IMR-90 (cell line): ENCODE measurements around the gene ARID4B. TPM values are rescaled to one million over a fixed set of nuclear protein-coding genes. Genes with fewer than 3 reads are reported as not detected.

ENCODE experiments used
- ATAC-seq: fragments of 200-7000 bp; cut with Tn5 transposase; 2 replicates; pipeline ENCODE4 v1.9.1; 2020; ENCODE audit warnings: low read depth, mild to moderate bottlenecking, moderate library complexity
- BruUV-seq: library from RNA; stranded (reverse); fragments of 400-500 nt; replicated peaks from 2 replicates; lab custom pipeline; 2021; lab: Mats Ljungman, UMichigan
- CTCF ChIA-PET: fragments of 300-600 bp; formaldehyde crosslinking; extraction: SDS; loops from one replicate; lab custom pipeline; 2021; ENCODE audit warnings: antibody characterized with exemption; lab: Yijun Ruan, JAX
- POLR2A ChIA-PET: fragments of 300-600 bp; sonication (Branson Sonifier 250); formaldehyde crosslinking; loops from one replicate; lab custom pipeline; 2022; ENCODE audit warnings: antibody characterized with exemption; ENCODE audit not compliant: unreplicated experiment; lab: Charles Lee
- DNase-seq: peaks from one replicate; pipeline ENCODE4 v3.0.0; 2013
- H2AFZ ChIP-seq: replicated peaks from 2 replicates; pipeline ENCODE3; 2013; ENCODE audit warnings: low read length, mild to moderate bottlenecking; ENCODE audit not compliant: poor library complexity
- H2AK5ac ChIP-seq: 2 replicates; pipeline ENCODE4 v1.6.1; 2013; ENCODE audit warnings: low read depth, low read length, inconsistent platforms
- H2AK9ac ChIP-seq: replicated peaks from 2 replicates; pipeline ENCODE3; 2013; ENCODE audit warnings: mild to moderate bottlenecking, low read depth, low read length, moderate library complexity; ENCODE audit not compliant: poor library complexity
- H2BK120ac ChIP-seq: 2 replicates; pipeline ENCODE4 v1.6.1; 2013; ENCODE audit warnings: low read depth, low read length, inconsistent platforms
- H2BK15ac ChIP-seq: 3 replicates; pipeline ENCODE4 v1.6.1; 2013; ENCODE audit warnings: low read depth, low read length, inconsistent platforms
- H2BK20ac ChIP-seq: 2 replicates; pipeline ENCODE4 v1.6.1; 2013; ENCODE audit warnings: low read depth, mild to moderate bottlenecking, inconsistent platforms, low read length, moderate library complexity
- H2BK5ac ChIP-seq: 2 replicates; pipeline ENCODE4 v1.6.1; 2013; ENCODE audit warnings: mild to moderate bottlenecking, low read depth, low read length, inconsistent platforms; ENCODE audit not compliant: poor library complexity, severe bottlenecking
- H3K14ac ChIP-seq: replicated peaks from 2 replicates; pipeline ENCODE4 v1.6.1; 2013; ENCODE audit warnings: low read depth, low read length, inconsistent platforms
- H3K18ac ChIP-seq: 2 replicates; pipeline ENCODE4 v1.6.1; 2013; ENCODE audit warnings: low read depth, low read length, control low read depth
- H3K23ac ChIP-seq: 2 replicates; pipeline ENCODE4 v1.6.1; 2013; ENCODE audit warnings: low read depth, low read length, inconsistent platforms
- H3K27ac ChIP-seq: 2 replicates; pipeline ENCODE4 v1.5.1; 2013; ENCODE audit warnings: mild to moderate bottlenecking, control low read depth, low read length; ENCODE audit not compliant: insufficient read depth
- H3K27me3 ChIP-seq: 2 replicates; pipeline ENCODE4 v1.6.1; 2013; ENCODE audit warnings: low read length; ENCODE audit not compliant: control insufficient read depth, insufficient read depth
- H3K36me3 ChIP-seq: 2 replicates; pipeline ENCODE4 v1.6.1; 2013; ENCODE audit warnings: low read length, mixed read lengths; ENCODE audit not compliant: control insufficient read depth, insufficient read depth
- H3K4ac ChIP-seq: 2 replicates; pipeline ENCODE4 v1.6.1; 2013; ENCODE audit warnings: low read depth, low read length, inconsistent platforms
- H3K4me1 ChIP-seq: 2 replicates; pipeline ENCODE4 v1.6.1; 2013; ENCODE audit warnings: low read length, mixed read lengths; ENCODE audit not compliant: control insufficient read depth, insufficient read depth
- H3K4me2 ChIP-seq: 2 replicates; pipeline ENCODE4 v1.6.1; 2013; ENCODE audit warnings: low read depth, mild to moderate bottlenecking, control low read depth, low read length, moderate library complexity
- H3K4me3 ChIP-seq: 2 replicates; pipeline ENCODE4 v1.5.1; 2013; ENCODE audit warnings: low read depth, mild to moderate bottlenecking, control low read depth, low read length, moderate library complexity; ENCODE audit not compliant: insufficient read depth
- H3K56ac ChIP-seq: 2 replicates; pipeline ENCODE4 v1.6.1; 2013; ENCODE audit warnings: low read length, inconsistent platforms; ENCODE audit not compliant: insufficient read depth; ENCODE audit errors: extremely low read depth
- H3K79me1 ChIP-seq, 2 experiments: 2 replicates each; pipeline ENCODE4 v1.6.1; 2013; ENCODE audit warnings: low read length in 2 of 2, inconsistent platforms in 1 of 2, low read depth in 1 of 2
- H3K9ac ChIP-seq: 2 replicates; pipeline ENCODE4 v1.6.1; 2013; ENCODE audit warnings: low read depth, low read length, control low read depth
- H3K9me1 ChIP-seq: 2 replicates; pipeline ENCODE4 v1.6.1; 2013; ENCODE audit warnings: low read length, inconsistent platforms; ENCODE audit not compliant: insufficient read depth
- H3K9me3 ChIP-seq: 2 replicates; pipeline ENCODE4 v1.6.1; 2013; ENCODE audit warnings: low read length; ENCODE audit not compliant: control insufficient read depth, insufficient read depth
- H4K20me1 ChIP-seq: 2 replicates; pipeline ENCODE4 v1.6.1; 2013; ENCODE audit warnings: low read length, inconsistent platforms; ENCODE audit not compliant: insufficient read depth
- H4K5ac ChIP-seq: 2 replicates; pipeline ENCODE4 v1.6.1; 2013; ENCODE audit warnings: mild to moderate bottlenecking, low read depth, low read length, control low read depth
- H4K8ac ChIP-seq, 2 experiments: 2 replicates each; pipeline ENCODE4 v1.6.1; 2013; ENCODE audit warnings: low read depth in 2 of 2, low read length in 2 of 2, control low read depth in 1 of 2, inconsistent platforms in 1 of 2
- H4K91ac ChIP-seq: 2 replicates; pipeline ENCODE4 v1.6.1; 2013; ENCODE audit warnings: low read depth, low read length, inconsistent platforms; ENCODE audit not compliant: insufficient read depth
- RCOR1 ChIP-seq: IDR thresholded peaks from 2 replicates; pipeline ENCODE4 v1.6.1; 2012; ENCODE audit warnings: mild to moderate bottlenecking, low read length, improper control_type of control experiment; ENCODE audit not compliant: insufficient replicate concordance
- USF2 ChIP-seq: fragments of 150-350 bp; IDR thresholded peaks from 2 replicates; pipeline ENCODE4 v1.6.1; 2017; ENCODE audit warnings: mild to moderate bottlenecking, antibody characterized with exemption, low read length, low read depth
- WGBS, 2 experiments: methylation state at CpG; one replicate each; pipeline versions ENCODE4 v1.1.5 to v1.1.7; 2013; ENCODE audit warnings: missing lambda C conversion rate in 2 of 2; ENCODE audit not compliant: insufficient read length in 1 of 2; ENCODE audit errors: extremely low coverage in 2 of 2; 5-methylcytosine and 5-hydroxymethylcytosine counted together
- dilution Hi-C: fragments of 300-500 bp; cut with HindIII; formaldehyde crosslinking; loops from one replicate; pipeline ENCODE4 v1.14.3; 2018; ENCODE audit warnings: low sequenced_read_pairs; ENCODE audit not compliant: unreplicated experiment
- in situ Hi-C: fragments of 300-500 bp; cut with MboI; formaldehyde crosslinking; loops from 3 replicates; pipeline ENCODE4 v1.14.3; 2019; ENCODE audit warnings: low sequenced_read_pairs, inconsistent platforms, mixed read lengths
- intact Hi-C: fragments of 100-400 bp; cut with micrococcal nuclease; formaldehyde crosslinking; loops from 2 replicates; pipeline ENCODE4 v1.10.0; 2022
- polyA plus RNA-seq, 3 experiments: library from polyadenylated mRNA; depleted of rRNA; stranded (reverse); fragments of >200 nt; gene quantifications; 2 replicates each; pipeline ENCODE4 v1.2.3, GENCODE V29; 2012; ENCODE audit warnings: low replicate concordance in 1 of 3
- total RNA-seq: library from RNA; depleted of rRNA; stranded (reverse); fragments of >200 nt; gene quantifications from 2 replicates; pipeline ENCODE4 v1.2.3, GENCODE V29; 2012

ARID4B gene
- total and polyA plus RNA-seq, 2 of the 4 experiments (the other 2 are of a cell fraction), result 8.5 to 16.0 TPM

DNA sequence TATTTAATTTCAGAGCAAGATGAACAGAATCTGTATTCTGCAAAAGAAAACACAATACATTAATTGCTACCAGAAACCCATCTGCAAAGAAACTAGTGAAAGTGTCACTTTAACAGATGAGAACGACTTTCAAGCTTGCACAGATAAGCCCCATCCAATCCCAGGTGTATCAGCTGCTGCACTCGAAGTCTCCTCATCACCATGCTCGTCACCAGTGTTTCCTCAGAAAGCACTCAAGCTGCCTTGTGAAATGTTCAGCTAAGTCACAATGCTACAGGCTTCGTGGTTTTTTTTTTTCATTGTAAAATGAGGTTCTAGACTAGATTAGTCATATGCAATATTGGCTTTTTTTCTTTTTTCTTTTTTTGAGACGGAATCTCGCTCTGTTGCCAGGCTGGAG lies 196.0 kb downstream of the ARID4B start:
- dilution Hi-C loops (no loop called here), intact Hi-C loops (no loop called here), in situ Hi-C loops (no loop called here)
- Histone ChIP-seq H3K4me2 (no peak overlapping the region), H3K27ac (no peak overlapping the region), H3K18ac (no peak overlapping the region), H3K36me3 (peaks cover 23% of the 10 kb centered on the region), H2BK120ac (no peak overlapping the region), H3K4me1 (0 out of 2 replicates have a peak, but pooled peaks cover 1% of the 10 kb centered on the region), H3K9me3 (no peaks in the 10 kb centered on the region), H3K4ac (no peak overlapping the region), H2AFZ (no peak overlapping the region), H4K91ac (no peak overlapping the region), H3K9ac (no peak overlapping the region), H3K4me3 (no peak overlapping the region), H4K20me1 (peaks cover 12% of the 10 kb centered on the region), H3K23ac (no peak overlapping the region), H3K56ac (no peak overlapping the region), H2BK5ac (no peak overlapping the region), H3K79me1 (peaks cover 9 to 13% of the 10 kb centered on the region in 2 experiments), H2AK9ac (no peak overlapping the region), H2AK5ac (no peak overlapping the region), H3K9me1 (no peaks in the 10 kb centered on the region; the same call in 1 of the 2 replicates), H2BK20ac (no peak overlapping the region), H4K5ac (no peak overlapping the region), H4K8ac (no peak overlapping the region), H2BK15ac (no peak overlapping the region), H3K14ac (no peak overlapping the region), H3K27me3 (no peaks in the 10 kb centered on the region)
- ATAC-seq (no peak), DNase-seq (no peak)
- WGBS, 2 experiments, result 60% methylated on average over 2 of the region's 6 CpGs; no CpG with 5 or more reads in 1 of the 2 experiments
- POLR2A ChIA-PET, result no interaction called here
- CTCF ChIA-PET, result no interaction called here
- TF ChIP-seq USF2, result no peak
- TF ChIP-seq RCOR1, result no peak
- no TSS peak for BruUV-seq
